GM18861 (cell line): ENCODE results near the gene ACER2.
A peak's percentile ranks its signal among the peaks of the same experiment; 100 is the strongest.
"Not testable (repeated sequence)": the region's sequence is repeated elsewhere in the genome, so short reads cannot be mapped to it uniquely, and the experiment has no call there.

Source experiments
- ATAC-seq: cut with Tn5 transposase; IDR thresholded peaks from one replicate; pipeline ENCODE4 v1.9.1; 2021; ENCODE audit not compliant: unreplicated experiment

The ACER2 gene

GRCh38 chr9:19408693-19409400, at the start of gene ACER2:
Gene ACER2 (plus strand): TSS chr9:19409009. CDS start chr9:19409085, 76 bp downstream.
- peak; percentile 87 for ATAC-seq

- no peak for ATAC-seq
Observed at GRCh38 chr9:19369107-19369506, 39.7 kb upstream of the ACER2 start.

- no peak for ATAC-seq
Observed at GRCh38 chr9:19371942-19372341, 36.9 kb upstream of the ACER2 start.

GRCh38 chr9:19372567-19372966, 36.2 kb upstream of the ACER2 start:
- ATAC-seq: no peak

- no peak for ATAC-seq
Observed at GRCh38 chr9:19373527-19373926, 35.3 kb upstream of the ACER2 start.

- ATAC-seq: no peak
Observed at GRCh38 chr9:19375538-19375937, 33.3 kb upstream of the ACER2 start.

GRCh38 chr9:19376931-19377330, 31.9 kb upstream of the ACER2 start:
- ATAC-seq: no peak

GRCh38 chr9:19378164-19378563, 30.6 kb upstream of the ACER2 start:
- no peak for ATAC-seq

- ATAC-seq: no peak
Observed at GRCh38 chr9:19378647-19379046, 30.2 kb upstream of the ACER2 start.

- no peak for ATAC-seq
Observed at GRCh38 chr9:19379283-19379682, 29.5 kb upstream of the ACER2 start.

- ATAC-seq: peak; percentile 21
Observed at GRCh38 chr9:19379697-19380046, 29.1 kb upstream of the ACER2 start.

- no peak for ATAC-seq
Observed at GRCh38 chr9:19380826-19381075, 28.1 kb upstream of the ACER2 start.

GRCh38 chr9:19381656-19382055, 27.2 kb upstream of the ACER2 start:
- ATAC-seq: no peak

- ATAC-seq: not testable (repeated sequence)
Observed at GRCh38 chr9:19385212-19385611, 23.6 kb upstream of the ACER2 start.

- no peak for ATAC-seq
Observed at GRCh38 chr9:19385786-19386501, 22.9 kb upstream of the ACER2 start.

GRCh38 chr9:19386502-19387044, 22.2 kb upstream of the ACER2 start:
- no peak for ATAC-seq

- no peak for ATAC-seq
Observed at GRCh38 chr9:19387317-19387716, 21.5 kb upstream of the ACER2 start.

- not testable (repeated sequence) for ATAC-seq
Observed at GRCh38 chr9:19389539-19389938, 19.3 kb upstream of the ACER2 start.

- ATAC-seq: no peak
Observed at GRCh38 chr9:19397845-19398244, 11.0 kb upstream of the ACER2 start.

GRCh38 chr9:19403231-19403630, 5.6 kb upstream of the ACER2 start:
- ATAC-seq: not testable (repeated sequence)

GRCh38 chr9:19404283-19405075, 4.3 kb upstream of the ACER2 start:
- no peak for ATAC-seq

GRCh38 chr9:19405771-19406170, 3.0 kb upstream of the ACER2 start:
- no peak for ATAC-seq
